GM18498 (cell line): ENCODE measurements around the gene KIAA1328.
A peak's percentile ranks its signal among the peaks of the same experiment; 100 is the strongest.

Source experiments
- ATAC-seq: cut with Tn5 transposase; IDR thresholded peaks from one replicate; pipeline ENCODE4 v1.9.1; 2021; ENCODE audit warnings: mild to moderate bottlenecking, moderate library complexity; ENCODE audit not compliant: unreplicated experiment

KIAA1328 gene

DNA sequence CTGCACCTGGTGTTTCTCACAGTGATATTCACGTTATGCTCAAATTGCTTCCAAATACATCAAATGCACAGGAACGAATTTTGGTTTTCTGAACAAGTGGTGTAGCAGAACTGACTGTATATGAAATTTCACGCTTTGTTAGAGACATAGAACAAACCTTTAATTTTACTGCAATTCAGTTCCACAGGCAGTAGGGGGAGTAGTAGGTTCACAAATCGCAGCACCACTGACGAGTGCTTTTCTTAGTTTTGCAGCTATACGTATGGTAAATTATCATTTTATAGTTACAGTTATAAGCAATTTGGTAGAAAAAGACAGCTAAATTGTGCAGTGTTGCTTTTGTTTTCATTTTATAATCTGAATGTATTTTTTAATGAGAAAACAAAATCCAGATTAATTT, 113.3 kb downstream of the KIAA1328 start:
- peak; percentile 60 for ATAC-seq

DNA sequence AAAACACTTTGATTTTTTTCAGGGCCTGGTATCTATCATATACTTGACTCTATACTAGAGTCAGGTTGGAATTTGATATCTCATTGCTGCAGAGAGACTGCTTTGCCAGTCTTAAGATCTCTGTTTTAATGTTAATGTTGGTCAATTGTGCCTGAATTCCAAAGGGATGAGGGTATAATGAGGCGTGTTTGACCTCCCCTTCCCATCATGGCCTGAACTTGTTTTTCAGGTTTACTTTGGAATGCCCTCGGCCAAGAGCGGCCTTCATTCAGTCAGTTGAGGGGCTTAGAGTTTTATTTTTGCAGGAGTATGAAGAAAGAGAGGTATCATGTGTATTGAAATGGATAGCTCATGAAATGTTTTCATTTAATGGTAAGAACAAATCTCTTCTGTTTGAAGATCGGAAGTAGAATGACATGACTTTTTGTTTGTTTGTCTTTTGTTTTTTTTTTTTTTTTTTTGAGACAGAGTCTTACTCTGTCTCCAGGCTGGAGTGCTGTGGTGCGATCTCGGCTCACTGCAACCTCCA, 119.0 kb downstream of the KIAA1328 start:
- ATAC-seq: no peak

DNA sequence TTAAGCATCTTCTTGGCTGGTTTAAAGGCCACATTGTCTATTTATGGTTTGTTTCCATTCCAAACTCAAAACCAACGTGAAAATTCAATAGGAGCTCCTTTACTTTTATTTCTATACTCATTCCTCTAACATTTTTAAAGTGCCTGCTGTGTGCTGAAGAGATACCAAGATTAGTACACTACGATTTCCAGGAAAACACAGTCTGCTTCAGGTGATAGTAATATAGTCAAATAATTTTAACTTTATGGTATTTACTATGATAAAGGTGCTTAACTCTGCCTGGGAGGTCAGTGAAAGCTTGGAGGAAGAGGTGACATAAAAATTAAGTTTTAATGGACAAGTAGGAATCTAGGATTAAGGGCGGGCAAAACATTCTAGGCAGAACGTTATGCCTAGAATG, 121.4 kb downstream of the KIAA1328 start:
- no peak for ATAC-seq

DNA sequence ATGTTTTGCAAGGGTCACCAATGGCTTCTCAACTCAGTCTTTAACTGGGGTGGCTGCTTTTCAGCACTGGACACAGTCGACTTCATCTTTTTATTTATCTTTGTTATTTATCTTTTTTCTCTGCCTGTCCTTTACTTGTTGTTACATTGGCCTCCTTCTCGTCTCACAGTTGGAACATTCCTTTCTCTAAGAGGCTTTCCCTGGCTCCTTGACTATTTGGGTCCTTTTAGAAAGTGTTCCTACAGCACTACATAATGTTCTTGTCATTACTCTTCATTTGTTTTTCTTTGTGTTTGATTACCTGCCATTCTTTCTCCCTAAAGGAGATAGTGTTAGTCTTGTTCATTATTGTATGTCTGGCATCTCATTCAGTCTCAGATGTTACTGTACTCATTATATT, 122.0 kb downstream of the KIAA1328 start:
- no peak for ATAC-seq

DNA sequence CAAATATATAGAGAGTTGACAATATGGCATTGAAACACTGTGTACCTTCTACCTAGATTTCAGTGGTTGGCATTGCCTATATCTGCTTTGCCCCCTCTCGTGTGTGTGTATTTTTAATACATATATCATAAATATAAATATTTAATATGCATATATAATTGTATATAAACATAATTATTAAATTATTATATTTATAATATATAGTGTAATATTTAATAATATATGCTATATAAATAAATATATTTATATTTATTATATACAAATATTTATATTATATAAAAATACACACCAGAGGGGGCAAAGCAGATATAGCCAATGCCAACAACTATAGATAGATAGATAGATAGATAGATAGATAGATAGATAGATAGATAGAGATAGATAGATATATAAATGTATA, 124.1 kb downstream of the KIAA1328 start:
- ATAC-seq: no peak

DNA sequence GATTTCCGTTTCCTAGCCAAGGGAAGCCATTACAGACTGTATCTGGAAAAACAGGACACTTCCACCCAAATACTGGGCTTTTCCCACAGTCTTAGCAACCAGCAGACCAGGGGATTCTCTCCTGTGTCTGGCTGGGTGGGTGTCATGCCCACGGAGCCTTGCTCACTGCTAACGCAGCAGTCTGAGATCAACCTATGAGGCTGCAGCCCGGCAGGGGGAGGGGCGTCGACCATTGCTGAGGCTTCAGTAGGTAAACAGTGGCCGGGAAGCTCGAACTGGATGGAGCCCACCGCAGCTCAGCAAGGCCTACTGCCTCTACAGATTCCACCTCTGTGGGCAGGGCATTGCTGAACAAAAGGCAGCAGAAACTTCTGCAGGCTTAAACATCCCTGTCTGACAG, 131.1 kb downstream of the KIAA1328 start:
- ATAC-seq: no peak

DNA sequence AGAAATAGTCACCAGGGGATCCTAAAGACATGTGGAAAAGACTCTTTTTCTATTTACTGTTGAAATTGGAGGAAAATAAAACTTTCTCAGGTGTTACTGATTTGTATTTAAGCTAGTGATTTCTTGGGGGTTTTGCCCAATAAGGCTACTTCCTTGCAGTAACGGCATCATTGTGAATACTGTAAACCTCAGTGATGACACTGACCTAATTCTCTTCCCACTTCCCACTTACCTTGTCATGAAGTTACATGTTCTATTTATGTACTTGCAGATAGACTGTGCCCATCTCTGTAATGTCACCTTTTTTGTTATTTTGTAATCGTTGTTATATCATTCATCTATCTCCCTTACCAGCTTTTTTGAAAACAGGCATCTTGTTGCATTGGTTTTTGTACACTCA, 134.5 kb downstream of the KIAA1328 start:
- no peak for ATAC-seq

DNA sequence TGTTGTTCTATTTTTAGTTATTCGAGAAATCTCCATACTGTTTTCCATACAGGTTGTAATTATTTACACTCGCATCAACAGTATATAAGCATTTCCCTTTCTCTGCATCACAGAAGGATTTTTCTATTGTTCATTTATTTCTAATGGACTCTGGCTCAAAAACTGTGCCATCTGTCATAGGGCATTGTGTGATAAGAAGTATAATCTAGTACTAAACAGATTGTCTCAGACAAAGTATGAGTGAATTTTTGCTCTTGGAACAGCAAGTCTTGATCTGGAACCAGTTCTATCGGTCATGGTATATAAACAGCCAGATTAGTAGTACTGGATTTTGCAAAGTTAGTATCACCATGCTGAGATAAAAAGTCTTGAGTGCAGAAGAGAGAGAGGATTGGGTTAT, 145.8 kb downstream of the KIAA1328 start:
- no peak for ATAC-seq

DNA sequence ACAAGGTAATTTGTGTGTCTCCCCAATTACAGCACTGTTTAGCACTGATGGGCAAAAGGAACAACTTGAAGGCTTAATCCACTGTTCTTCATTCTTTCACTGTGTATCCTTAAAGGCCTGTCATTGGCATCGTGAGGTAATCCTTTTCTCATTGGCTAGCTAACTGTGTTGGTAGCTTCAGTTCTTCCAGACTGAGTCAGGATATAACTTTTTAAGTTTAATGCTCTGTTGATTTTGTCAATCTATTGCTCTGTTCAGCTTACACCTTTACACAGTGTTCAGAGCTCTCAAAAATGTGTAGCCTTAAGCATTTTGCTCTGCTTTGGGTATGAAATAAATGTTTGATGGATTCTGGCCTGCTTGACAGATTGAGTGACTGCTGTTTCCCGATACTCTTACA, 148.2 kb downstream of the KIAA1328 start:
- ATAC-seq: no peak

DNA sequence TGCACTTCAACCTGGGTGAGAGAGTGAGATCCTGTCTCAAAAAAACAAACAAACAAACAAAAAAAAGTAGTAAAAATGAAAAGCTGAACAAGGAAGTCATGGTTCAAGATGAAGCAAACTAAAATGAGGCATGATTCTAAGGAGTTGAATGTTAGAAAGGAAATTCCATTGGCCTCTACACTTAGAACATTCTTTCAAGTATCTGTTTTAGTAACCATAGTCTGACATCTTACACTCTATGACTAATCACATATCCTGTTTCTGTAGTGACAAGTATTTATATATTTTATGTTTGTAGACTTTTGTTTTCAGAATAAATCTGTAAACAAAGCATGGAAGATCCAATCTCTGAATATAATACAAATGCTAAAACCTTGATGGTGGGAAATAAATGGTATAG, 164.1 kb downstream of the KIAA1328 start:
- ATAC-seq: no peak

DNA sequence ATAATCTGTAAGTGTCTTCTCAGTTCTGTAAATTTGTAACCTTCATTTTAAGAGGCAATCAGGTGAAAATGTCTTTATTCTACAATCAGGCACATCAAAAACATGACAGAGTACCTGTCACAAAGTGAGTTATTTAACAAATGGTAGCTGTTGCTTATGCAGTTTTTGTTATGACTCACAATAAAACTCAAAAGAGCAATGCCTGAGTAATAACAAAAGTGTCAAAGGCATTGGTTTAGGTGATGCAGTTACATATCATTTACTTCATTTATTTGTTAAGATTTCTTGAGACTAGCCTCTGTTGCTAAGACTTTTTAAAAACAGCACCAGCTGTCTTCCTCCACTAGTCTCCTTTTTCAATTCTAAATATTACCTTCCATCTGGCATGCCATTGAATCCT, 177.8 kb downstream of the KIAA1328 start:
- ATAC-seq: no peak

DNA sequence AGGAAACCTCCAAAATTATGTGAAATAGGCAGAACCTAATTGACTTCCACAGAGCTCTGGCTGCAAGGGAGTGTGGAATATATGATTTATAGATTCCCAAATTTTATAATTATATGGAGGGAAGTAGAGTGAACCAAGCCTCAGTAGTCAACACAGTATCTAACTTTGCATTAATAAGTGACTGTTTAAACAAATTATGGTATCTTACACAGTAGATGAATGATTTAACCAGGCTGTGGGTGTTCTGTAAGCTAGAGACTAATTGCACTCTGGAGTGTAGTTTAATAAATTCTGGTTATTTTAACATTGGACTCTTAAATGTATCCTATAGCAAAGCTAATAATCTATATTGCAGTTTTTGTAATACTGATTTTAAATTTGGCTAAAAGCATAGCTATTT, 183.5 kb downstream of the KIAA1328 start:
- ATAC-seq: no peak

DNA sequence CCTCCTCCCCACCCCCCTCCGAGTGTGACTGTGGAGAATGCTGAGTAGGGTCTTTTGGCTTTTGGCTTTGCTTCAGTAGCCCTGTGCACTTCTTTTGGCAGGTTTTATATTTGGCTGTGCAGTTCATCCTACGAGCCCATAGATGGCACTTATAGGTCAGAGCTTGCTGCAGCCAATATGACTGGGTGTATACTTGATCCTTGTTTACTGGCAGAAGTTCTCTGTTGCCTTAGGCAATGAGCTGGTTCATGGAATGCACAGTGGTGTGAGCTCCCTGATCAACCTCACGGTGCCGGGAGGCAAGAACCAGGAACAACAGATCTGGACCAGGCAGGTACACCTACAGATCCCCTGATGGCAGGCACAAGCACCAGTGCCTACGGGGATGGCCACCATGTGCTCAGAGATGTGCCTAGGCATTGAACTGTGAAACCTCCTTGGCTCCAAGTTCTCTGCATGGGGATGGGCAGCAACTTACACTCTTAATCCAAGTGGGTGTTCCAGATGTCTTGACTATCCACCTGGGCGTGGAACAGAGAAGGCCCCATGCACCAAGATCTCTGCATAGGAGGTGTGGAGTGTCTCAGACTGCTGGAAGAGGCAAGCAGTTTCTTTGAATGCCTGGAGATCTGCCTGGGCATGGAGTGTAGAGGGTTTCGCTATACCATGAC, 190.4 kb downstream of the KIAA1328 start:
- no peak for ATAC-seq

DNA sequence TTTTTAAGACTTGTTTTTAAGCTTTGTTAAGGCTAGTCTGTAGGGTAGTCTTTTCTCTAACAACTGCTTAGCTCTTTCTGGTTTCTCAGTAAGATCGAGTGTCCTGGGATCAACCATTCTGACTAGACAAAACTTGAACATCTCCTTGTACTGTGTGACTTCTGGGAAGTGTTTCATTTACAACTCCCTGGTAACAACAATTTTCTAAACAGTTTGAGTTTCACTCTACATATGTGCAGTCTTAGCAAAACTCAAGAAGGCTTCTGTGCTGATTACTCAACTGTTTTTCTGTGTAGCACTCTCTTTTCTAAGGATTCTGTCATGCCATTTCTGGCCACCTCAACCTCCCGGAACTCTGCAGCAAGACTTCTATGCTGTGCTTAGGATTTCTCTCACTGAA, 204.5 kb downstream of the KIAA1328 start:
- no peak for ATAC-seq

DNA sequence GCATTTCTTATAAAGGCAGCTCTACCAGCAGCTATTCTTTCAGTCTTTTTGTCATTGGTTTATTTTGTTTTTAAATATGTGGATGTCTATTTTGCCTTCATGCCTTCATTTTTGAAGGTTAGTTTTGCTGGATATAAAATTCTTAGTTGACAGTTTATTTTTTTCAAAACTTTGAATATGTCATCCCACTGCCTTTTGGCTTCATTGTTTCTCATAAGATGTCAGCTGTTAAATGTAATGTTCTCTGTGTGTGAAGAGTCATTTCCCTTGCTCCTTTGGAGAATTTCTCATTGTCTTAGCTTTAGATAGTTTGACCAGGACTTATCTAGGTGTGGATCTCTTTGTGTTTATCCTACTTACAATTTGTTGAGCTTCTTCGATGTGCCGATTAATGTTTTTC, 213.5 kb downstream of the KIAA1328 start:
- ATAC-seq: no peak

DNA sequence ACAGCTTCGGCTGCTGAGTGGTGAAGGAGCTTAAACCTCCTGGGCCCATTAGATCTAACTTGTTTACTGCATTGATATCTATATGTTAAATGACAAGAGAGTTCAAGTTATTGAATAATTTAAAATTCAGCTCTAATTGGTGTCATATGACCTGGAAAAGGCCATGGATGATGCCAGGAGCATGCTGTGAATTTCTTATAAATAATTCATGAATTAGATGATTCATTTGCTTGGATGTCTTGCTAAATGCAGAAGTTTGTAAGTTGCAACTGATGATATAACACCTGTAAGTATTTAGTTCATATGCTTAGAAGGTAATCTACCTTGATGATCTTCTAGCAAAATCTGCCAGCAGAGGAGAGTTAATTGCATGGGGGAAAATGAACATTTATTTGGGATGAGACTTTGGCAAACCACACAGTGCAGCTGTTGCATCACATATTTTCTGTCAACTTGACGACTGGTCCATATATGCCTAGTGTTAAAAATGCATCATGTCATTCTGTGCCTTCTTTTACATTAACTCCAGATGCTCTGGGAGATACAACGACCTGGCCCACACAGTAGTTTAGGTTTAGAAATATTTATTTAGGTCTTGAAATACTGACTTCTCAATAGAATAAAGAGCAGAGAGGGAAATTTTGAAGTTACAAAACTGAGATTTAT, 226.3 kb downstream of the KIAA1328 start:
- no peak for ATAC-seq

DNA sequence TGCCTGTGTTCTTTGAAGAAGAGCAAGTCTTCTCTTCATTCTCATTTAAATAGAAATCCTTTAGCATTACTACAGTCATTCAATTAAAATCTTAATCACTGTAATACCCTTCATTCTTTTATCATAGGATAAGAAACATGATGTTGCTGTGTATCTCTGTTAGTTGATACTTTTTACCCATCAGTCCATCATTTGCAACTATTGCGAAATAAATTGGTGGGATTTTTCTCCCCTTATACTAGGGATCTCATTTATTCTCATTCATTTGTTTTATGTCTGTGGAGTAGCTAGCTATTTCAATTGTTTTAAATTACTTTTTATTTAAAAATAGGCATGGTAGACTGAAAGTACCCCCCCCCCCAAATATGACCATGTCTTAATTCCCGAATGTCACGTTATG, 235.3 kb downstream of the KIAA1328 start:
- no peak for ATAC-seq

DNA sequence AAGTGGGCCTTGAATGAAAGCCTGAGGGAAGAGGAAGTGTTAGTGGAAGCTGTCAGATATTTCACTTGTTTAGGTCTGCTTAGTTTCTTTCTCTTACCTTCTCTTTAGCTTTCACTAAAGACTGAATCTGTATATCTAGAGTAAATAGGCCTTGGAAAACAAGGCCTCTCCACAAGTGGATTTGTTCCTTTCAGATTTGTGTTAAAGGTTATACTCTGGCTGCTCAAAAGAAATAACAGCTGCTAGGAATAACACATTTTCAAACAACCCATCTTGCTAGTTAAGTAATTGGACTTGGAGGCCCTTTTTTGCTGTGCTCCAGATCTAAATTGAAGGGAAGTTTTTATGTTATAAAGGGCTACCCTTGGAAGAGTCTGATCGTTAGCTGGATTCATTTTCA, 236.3 kb downstream of the KIAA1328 start:
- ATAC-seq: no peak

DNA sequence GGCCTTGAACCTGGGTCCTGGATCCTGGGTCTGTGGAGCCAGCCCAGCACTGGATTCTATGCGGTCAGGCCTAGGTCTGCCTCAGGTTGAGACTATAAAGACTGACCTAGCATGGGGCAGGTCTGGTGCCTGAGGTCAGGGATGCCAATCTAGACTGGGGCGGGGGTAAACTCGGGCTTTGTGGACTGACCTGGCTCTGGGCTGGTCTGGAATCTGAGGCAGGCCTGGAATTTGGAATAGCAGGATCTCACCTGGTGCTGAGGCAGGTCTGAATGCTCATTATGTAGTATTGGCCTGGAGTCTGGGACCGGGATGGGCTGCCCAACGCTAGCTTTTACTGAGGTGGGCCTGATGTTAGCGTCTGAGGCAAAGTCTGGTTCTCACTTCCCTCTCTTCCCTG, 256.0 kb downstream of the KIAA1328 start:
- ATAC-seq: no peak

DNA sequence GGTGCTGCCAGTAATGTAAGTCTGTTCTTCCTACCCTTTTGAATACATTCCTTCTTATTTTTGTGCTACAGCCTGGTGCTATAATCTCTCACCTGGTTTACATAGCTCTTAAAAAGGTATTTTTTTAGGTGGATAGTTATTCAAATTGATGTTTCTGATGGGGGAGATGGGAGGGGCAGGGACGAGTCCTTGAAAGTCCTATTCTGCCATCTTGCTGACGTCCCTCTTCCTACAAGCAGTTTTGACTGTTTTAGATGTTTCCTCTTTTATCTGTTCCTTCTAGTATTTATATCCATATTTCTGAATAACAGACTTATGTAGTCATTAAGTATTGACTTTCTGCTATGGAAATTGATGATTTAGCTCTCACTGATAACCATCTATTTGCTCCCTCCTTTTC, 256.4 kb downstream of the KIAA1328 start:
- ATAC-seq: no peak

DNA sequence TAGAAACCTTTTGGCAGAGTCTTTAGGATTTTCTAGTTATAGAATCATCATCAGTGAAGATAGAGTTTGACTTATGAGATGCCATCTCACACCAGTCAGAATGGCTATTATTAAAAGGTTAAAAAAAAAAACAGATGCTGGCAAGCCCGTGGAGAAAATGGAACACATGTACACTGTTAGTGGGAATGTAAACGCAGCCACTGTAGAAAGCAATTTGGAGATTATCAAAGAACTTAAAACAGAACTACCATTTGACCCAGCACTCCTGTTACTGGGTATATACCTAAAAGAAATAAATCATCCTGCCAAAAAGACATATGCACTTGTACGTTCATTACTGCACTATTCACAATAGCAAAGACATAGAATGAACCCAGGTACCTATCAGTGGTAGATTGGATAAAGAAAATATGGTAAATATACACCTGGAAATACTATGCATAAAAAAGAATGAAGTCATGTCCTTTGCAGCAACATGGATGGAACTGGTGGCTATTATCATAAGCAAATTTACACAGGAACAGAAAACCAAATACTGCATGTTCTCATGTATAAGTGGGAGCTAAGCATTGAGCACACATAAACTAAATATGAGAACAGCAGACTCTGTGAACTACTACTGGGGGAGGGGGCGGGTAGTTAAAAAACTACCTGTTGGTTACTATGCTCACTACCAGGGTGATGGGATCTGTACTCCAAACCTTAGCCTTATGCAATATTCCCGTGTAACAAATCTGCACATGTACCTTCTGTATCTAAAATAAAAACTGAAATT, 279.0 kb downstream of the KIAA1328 start:
- no peak for ATAC-seq

DNA sequence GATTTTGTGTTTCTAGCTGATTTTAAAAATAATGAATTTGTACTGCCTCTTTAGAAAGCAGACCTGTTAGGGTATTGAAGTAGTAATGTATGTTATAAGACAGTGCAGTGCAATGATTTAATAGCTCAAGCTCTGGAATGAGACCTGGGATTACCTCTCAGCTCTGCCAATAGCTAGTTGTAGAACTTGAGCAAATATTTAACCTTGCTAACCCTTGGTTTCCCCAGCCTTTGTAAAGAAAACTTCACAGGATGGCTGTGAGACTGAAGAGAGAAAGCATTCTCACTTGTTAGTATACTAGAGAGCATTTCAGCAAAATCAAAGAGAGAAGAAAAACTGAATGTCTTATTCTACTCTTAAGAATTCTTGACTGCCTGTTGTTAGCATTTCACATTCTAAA, 293.9 kb downstream of the KIAA1328 start:
- ATAC-seq: no peak
